AG04450 (cell line): ENCODE measurements around the gene LOC128125822.

Source experiments
- CTCF ChIA-PET: fragments of 300-600, 350-600 bp; formaldehyde crosslinking; extraction: SDS; loops from one replicate; lab custom pipeline; 2022; ENCODE audit warnings: antibody characterized with exemption, inconsistent platforms; lab: Charles Lee
- POLR2A ChIA-PET: fragments of 350-600 bp; formaldehyde crosslinking; extraction: SDS; loops from one replicate; lab custom pipeline; 2021; ENCODE audit warnings: antibody characterized with exemption, inconsistent platforms; lab: Yijun Ruan, JAX
- DNase-seq: peaks from one replicate; pipeline ENCODE4 v3.0.0-alpha.2; 2011; ENCODE audit warnings: low read depth, low spot score
- H3K27ac ChIP-seq: one replicate; pipeline ENCODE4 v1.5.1; 2012; ENCODE audit warnings: low read depth, low read length, control low read depth
- H3K27me3 ChIP-seq: one replicate; pipeline ENCODE4 v1.6.0; 2012; ENCODE audit warnings: low read length; ENCODE audit not compliant: control insufficient read depth, insufficient read depth
- H3K4me3 ChIP-seq: 2 replicates; pipeline ENCODE4 v1.5.1; 2011; ENCODE audit warnings: mild to moderate bottlenecking, low read depth, low read length, control low read depth
- H3K9me3 ChIP-seq: 2 replicates; pipeline ENCODE4 v1.5.1; 2012; ENCODE audit warnings: low read length; ENCODE audit not compliant: control insufficient read depth, insufficient read depth
- TF ChIP-seq, protein P1 (sequence below): IDR thresholded peaks from 2 replicates; pipeline ENCODE4 v1.5.1; 2011; ENCODE audit warnings: low read depth, low read length, control low read depth, inconsistent platforms

Gene LOC128125822

DNA sequence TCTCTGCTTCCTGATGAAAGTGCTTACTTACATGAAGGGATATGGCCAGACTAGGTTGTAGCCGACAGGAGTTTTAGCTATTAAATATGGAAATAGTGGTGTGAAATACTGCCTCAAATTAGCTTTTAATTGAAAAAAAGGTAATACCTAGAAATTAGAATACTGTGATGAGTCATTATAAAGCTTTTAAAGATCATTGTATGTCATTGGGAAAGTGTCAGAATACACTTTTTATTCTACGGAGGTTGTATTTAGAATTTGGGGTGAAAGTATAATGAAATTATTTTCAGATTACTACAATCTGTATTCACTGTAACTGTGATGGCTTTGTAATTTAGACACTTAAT lies 2.2 kb downstream of the LOC128125822 start:
- no peaks in the 10 kb centered on the region for H3K27me3 ChIP-seq
- CTCF ChIA-PET, result interaction anchor here (0.5 to 2.5 kb wide), 19 partner anchors 9 to 228 kb away, joined by 3 to 17 read pairs (median 4); no protein-coding TSS in a partner anchor
- H3K27ac ChIP-seq, result no peak overlapping the region
- TF ChIP-seq, protein P1, sequence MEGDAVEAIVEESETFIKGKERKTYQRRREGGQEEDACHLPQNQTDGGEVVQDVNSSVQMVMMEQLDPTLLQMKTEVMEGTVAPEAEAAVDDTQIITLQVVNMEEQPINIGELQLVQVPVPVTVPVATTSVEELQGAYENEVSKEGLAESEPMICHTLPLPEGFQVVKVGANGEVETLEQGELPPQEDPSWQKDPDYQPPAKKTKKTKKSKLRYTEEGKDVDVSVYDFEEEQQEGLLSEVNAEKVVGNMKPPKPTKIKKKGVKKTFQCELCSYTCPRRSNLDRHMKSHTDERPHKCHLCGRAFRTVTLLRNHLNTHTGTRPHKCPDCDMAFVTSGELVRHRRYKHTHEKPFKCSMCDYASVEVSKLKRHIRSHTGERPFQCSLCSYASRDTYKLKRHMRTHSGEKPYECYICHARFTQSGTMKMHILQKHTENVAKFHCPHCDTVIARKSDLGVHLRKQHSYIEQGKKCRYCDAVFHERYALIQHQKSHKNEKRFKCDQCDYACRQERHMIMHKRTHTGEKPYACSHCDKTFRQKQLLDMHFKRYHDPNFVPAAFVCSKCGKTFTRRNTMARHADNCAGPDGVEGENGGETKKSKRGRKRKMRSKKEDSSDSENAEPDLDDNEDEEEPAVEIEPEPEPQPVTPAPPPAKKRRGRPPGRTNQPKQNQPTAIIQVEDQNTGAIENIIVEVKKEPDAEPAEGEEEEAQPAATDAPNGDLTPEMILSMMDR, result no peak
- H3K9me3 ChIP-seq, result peaks cover 2% of the 10 kb centered on the region; the same call in 1 of the 2 replicates
- peak overlapping the region; percentile 86 for H3K4me3 ChIP-seq
- no peak for DNase-seq
- POLR2A ChIA-PET, result interaction anchor here (0.5 kb wide), 1 partner anchor 228 kb away, joined by 3 read pairs; no protein-coding TSS in a partner anchor

GRCh38 chr6:63576147-63576772 lies 4.0 kb downstream of the LOC128125822 start:
- ChIA-PET POLR2A (no interaction called here), CTCF (interaction anchor here (1.4 kb wide), 1 partner anchor 22 kb away, joined by 6 read pairs; no protein-coding TSS in a partner anchor)
- no peak overlapping the region for H3K4me3 ChIP-seq

GRCh38 chr6:63576985-63577712 lies 4.9 kb downstream of the LOC128125822 start:
- DNase-seq, result no peak
- CTCF ChIA-PET, result interaction anchor here (0.7 to 1.4 kb wide), 2 partner anchors 22 to 225 kb away, joined by 3 to 6 read pairs; no protein-coding TSS in a partner anchor

More at GRCh38 chr6:63576147-63576772, 4.0 kb downstream of the LOC128125822 start:
- no peaks in the 10 kb centered on the region for H3K27me3 ChIP-seq
- H3K27ac ChIP-seq, result no peak overlapping the region
- peaks cover 2% of the 10 kb centered on the region; the same call in 1 of the 2 replicates for H3K9me3 ChIP-seq
- TF ChIP-seq, protein P1, result no peak
- DNase-seq, result no peak

DNA sequence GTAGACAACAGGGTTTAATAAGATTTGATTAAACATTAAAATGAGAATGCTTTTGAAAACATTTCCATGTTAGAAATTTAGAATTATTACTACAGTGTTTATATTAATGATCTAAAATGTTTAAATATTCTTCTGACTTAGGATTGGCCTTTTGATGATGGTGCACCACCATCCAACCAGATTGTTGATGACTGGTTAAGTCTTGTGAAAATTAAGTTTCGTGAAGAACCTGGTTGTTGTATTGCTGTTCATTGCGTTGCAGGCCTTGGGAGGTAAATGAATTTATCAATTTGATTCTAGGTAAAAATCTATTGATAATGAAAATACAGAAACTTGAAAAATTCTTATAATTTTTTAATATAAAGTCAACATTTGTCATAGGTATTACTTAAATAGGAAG lies 6.5 kb downstream of the LOC128125822 start:
- ChIA-PET CTCF (no interaction called here), POLR2A (no interaction called here)

More at GRCh38 chr6:63576985-63577712, 4.9 kb downstream of the LOC128125822 start:
- Histone ChIP-seq H3K27ac (no peak overlapping the region), H3K9me3 (peaks cover 2% of the 10 kb centered on the region; the same call in 1 of the 2 replicates), H3K27me3 (no peaks in the 10 kb centered on the region), H3K4me3 (no peak overlapping the region)
- POLR2A ChIA-PET, result no interaction called here
- TF ChIP-seq, protein P1, result no peak

More for the DNA sequence above, 6.5 kb downstream of the LOC128125822 start:
- DNase-seq, result no peak
- H3K27me3 ChIP-seq, result no peaks in the 10 kb centered on the region
- H3K27ac ChIP-seq, result no peak overlapping the region
- H3K9me3 ChIP-seq, result no peaks in the 10 kb centered on the region
- TF ChIP-seq, protein P1, result no peak
- H3K4me3 ChIP-seq, result no peak overlapping the region
